Neural progenitor cell (in vitro differentiated cells): ENCODE results near the gene SLC9A3.

Experiments
- EZH2phosphoT487 ChIP-seq: fragments of 200-600 bp; sonication (generic); IDR thresholded peaks from 2 replicates; pipeline ENCODE4 v1.6.1; 2017; ENCODE audit warnings: antibody characterized with exemption
- TF ChIP-seq, protein P1 (sequence below): fragments of 200-600 bp; sonication (generic); IDR thresholded peaks from 2 replicates; pipeline ENCODE4 v1.5.1; 2017; ENCODE audit warnings: antibody characterized with exemption, mild to moderate bottlenecking

GRCh38 chr5:501105-501830, 23.0 kb downstream of the SLC9A3 start:
- no peak for TF ChIP-seq EZH2phosphoT487
- TF ChIP-seq, protein P1, sequence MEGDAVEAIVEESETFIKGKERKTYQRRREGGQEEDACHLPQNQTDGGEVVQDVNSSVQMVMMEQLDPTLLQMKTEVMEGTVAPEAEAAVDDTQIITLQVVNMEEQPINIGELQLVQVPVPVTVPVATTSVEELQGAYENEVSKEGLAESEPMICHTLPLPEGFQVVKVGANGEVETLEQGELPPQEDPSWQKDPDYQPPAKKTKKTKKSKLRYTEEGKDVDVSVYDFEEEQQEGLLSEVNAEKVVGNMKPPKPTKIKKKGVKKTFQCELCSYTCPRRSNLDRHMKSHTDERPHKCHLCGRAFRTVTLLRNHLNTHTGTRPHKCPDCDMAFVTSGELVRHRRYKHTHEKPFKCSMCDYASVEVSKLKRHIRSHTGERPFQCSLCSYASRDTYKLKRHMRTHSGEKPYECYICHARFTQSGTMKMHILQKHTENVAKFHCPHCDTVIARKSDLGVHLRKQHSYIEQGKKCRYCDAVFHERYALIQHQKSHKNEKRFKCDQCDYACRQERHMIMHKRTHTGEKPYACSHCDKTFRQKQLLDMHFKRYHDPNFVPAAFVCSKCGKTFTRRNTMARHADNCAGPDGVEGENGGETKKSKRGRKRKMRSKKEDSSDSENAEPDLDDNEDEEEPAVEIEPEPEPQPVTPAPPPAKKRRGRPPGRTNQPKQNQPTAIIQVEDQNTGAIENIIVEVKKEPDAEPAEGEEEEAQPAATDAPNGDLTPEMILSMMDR: no peak
